Ishikawa (cell line): ENCODE results near the gene SMIM38.

Experiments
- CEBPB ChIP-seq: IDR thresholded peaks from 2 replicates; pipeline ENCODE4 v1.6.1; 2012
- CREB1 ChIP-seq: IDR thresholded peaks from 2 replicates; pipeline ENCODE4 v1.6.1; 2012; ENCODE audit warnings: low read depth
- EGR1 ChIP-seq: IDR thresholded peaks from 2 replicates; pipeline ENCODE4 v1.6.1; 2012
- EP300 ChIP-seq: IDR thresholded peaks from 2 replicates; pipeline ENCODE4 v1.6.1; 2012; ENCODE audit warnings: borderline replicate concordance
- FOXM1 ChIP-seq: IDR thresholded peaks from 2 replicates; pipeline ENCODE4 v1.6.1; 2012; ENCODE audit warnings: low read depth, borderline replicate concordance
- NFIC ChIP-seq: IDR thresholded peaks from 2 replicates; pipeline ENCODE4 v1.6.1; 2012
- RAD21 ChIP-seq: IDR thresholded peaks from 2 replicates; pipeline ENCODE4 v1.6.1; 2012; ENCODE audit warnings: low read depth
- TAF1 ChIP-seq: IDR thresholded peaks from 2 replicates; pipeline ENCODE4 v1.6.1; 2012; ENCODE audit warnings: low read depth, mild to moderate bottlenecking
- TCF12 ChIP-seq: IDR thresholded peaks from 2 replicates; pipeline ENCODE4 v1.6.1; 2012; ENCODE audit warnings: low read depth
- TEAD4 ChIP-seq: IDR thresholded peaks from 2 replicates; pipeline ENCODE4 v1.6.1; 2012
- YY1 ChIP-seq: IDR thresholded peaks from 2 replicates; pipeline ENCODE4 v1.6.1; 2012; ENCODE audit warnings: low read depth
- ZBTB7A ChIP-seq: IDR thresholded peaks from 2 replicates; pipeline ENCODE4 v1.6.1; 2012; ENCODE audit warnings: low read depth
- TF ChIP-seq, protein P1 (sequence below): IDR thresholded peaks from 2 replicates; pipeline ENCODE4 v1.6.1; 2012
- TF ChIP-seq, protein P2 (sequence below): IDR thresholded peaks from 2 replicates; pipeline ENCODE4 v1.6.1; 2012; ENCODE audit warnings: low read depth, mild to moderate bottlenecking
- TF ChIP-seq, protein P3 (sequence below): IDR thresholded peaks from 2 replicates; pipeline ENCODE4 v1.6.1; 2012

The SMIM38 gene

DNA sequence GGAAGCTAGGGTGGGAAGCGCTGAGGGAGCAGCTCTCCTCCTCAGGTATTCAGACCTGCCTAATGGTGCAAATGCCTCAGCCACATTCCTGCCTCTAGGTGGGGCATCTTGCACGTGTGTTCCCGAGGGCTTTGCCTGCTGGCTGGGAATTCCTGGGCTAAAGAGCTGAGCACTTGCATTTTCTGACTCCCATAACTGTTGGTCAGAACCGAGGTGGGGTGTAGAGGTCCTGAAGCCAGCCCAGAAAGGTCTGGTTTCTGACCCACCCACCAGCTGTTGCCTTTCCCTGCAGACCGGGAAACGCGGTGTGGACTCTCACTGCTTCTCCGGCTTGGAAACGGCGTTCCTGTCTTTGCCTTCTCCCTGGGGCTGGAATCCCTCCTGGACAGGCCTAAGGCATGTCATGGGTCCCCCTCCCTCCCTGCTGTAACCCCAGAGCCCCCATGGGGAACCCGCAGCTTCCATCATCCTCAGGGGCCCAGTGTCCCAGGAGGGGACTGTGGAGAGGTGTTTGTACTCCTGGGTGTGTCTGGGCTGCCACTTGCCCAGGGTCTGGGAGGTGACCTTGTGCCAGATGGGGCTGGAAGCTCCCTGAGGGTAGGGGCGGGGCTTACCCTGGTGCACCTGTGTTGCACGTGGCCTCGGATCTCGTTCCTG, 24.0 kb upstream of the SMIM38 start:
- TF ChIP-seq, protein P1, sequence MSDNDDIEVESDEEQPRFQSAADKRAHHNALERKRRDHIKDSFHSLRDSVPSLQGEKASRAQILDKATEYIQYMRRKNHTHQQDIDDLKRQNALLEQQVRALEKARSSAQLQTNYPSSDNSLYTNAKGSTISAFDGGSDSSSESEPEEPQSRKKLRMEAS = peak; percentile 91
- TF ChIP-seq TCF12 (peak; percentile 80), YY1 (no peak; the same call in 1 of the 2 replicates), EGR1 (no peak), TAF1 (0 out of 2 replicates have a peak, but pooled peaks have one; percentile 17), CREB1 (no peak), EP300 (0 out of 2 replicates have a peak, but pooled peaks have one; percentile 42), CEBPB (no peak), NFIC (peak; percentile 40; the same call in 1 of the 2 replicates), FOXM1 (no peak), RAD21 (peak; percentile 96), ZBTB7A (no peak), TEAD4 (peak; percentile 100)
- TF ChIP-seq, protein P2, sequence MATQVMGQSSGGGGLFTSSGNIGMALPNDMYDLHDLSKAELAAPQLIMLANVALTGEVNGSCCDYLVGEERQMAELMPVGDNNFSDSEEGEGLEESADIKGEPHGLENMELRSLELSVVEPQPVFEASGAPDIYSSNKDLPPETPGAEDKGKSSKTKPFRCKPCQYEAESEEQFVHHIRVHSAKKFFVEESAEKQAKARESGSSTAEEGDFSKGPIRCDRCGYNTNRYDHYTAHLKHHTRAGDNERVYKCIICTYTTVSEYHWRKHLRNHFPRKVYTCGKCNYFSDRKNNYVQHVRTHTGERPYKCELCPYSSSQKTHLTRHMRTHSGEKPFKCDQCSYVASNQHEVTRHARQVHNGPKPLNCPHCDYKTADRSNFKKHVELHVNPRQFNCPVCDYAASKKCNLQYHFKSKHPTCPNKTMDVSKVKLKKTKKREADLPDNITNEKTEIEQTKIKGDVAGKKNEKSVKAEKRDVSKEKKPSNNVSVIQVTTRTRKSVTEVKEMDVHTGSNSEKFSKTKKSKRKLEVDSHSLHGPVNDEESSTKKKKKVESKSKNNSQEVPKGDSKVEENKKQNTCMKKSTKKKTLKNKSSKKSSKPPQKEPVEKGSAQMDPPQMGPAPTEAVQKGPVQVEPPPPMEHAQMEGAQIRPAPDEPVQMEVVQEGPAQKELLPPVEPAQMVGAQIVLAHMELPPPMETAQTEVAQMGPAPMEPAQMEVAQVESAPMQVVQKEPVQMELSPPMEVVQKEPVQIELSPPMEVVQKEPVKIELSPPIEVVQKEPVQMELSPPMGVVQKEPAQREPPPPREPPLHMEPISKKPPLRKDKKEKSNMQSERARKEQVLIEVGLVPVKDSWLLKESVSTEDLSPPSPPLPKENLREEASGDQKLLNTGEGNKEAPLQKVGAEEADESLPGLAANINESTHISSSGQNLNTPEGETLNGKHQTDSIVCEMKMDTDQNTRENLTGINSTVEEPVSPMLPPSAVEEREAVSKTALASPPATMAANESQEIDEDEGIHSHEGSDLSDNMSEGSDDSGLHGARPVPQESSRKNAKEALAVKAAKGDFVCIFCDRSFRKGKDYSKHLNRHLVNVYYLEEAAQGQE = no peak
- TF ChIP-seq, protein P3, sequence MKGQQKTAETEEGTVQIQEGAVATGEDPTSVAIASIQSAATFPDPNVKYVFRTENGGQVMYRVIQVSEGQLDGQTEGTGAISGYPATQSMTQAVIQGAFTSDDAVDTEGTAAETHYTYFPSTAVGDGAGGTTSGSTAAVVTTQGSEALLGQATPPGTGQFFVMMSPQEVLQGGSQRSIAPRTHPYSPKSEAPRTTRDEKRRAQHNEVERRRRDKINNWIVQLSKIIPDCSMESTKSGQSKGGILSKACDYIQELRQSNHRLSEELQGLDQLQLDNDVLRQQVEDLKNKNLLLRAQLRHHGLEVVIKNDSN = no peak

DNA sequence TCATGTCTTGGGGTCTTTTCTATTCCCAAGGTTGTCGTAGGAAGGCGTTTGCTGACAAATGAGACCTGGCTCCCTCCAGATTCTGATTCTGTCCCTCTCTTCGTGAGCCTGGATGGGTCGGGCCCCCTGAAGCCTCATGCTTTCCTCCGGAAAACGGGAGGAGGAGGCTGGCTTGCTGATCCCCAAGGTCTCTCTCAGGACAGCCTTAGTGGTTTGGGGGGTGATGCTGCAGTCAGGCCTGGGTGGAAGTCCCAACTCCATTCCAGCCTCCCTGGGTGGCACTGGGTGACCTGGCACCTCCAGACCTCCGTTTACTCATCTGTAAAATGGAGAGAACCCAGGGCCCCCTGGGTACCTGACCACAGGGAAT, 23.4 kb upstream of the SMIM38 start:
- no peak for TF ChIP-seq CEBPB
- TF ChIP-seq TCF12 = no peak
- no peak for TF ChIP-seq YY1
- no peak for TF ChIP-seq CREB1
- TF ChIP-seq ZBTB7A = no peak
- no peak for TF ChIP-seq FOXM1
- no peak for TF ChIP-seq TEAD4
- no peak for TF ChIP-seq EGR1
- TF ChIP-seq RAD21 = no peak
- TF ChIP-seq, protein P3 = no peak
- TF ChIP-seq, protein P2 = no peak
- TF ChIP-seq EP300 = no peak
- TF ChIP-seq, protein P1 = no peak
- no peak for TF ChIP-seq TAF1
- TF ChIP-seq NFIC = no peak

DNA sequence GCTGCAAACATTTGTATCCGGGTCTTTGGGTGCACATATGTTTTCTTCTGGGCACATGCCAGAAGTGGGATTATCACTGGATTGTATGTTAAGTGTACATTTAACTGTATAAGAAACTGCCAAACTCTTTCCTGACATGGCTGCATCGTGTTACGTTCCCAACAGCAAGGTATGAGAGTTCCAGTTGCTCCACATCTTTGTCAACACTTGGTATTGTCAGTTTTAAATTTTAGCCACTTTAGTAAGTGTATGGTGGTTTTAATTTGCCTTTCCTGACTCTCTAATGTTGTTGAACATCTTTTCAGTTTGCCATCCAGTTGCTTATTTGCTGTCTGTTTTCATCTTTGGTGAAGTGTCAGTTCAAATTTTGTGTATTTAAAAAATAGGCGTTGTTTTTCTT, 22.5 kb upstream of the SMIM38 start:
- TF ChIP-seq CEBPB = no peak

DNA sequence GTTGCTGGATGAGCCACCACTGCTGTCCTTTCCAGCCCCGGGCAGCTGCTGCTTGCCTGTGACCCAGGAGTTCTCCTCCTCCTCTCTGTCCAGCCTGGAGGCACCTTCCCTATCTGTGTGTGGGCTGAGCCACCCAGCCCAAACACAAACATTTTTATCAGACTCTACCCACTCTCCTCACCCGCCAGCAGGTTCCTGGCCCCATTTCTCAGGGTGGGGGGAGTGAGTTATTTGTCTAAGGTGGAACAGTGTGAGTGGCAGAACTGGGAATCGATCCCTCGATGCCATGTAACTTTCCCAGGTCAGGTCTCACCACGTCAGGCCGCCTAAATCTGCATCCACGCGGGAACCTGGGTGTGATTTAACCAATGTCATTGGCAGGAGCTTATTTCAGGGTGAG, 20.8 kb upstream of the SMIM38 start:
- TF ChIP-seq ZBTB7A = no peak
- TF ChIP-seq CEBPB = no peak
- TF ChIP-seq FOXM1 = no peak

DNA sequence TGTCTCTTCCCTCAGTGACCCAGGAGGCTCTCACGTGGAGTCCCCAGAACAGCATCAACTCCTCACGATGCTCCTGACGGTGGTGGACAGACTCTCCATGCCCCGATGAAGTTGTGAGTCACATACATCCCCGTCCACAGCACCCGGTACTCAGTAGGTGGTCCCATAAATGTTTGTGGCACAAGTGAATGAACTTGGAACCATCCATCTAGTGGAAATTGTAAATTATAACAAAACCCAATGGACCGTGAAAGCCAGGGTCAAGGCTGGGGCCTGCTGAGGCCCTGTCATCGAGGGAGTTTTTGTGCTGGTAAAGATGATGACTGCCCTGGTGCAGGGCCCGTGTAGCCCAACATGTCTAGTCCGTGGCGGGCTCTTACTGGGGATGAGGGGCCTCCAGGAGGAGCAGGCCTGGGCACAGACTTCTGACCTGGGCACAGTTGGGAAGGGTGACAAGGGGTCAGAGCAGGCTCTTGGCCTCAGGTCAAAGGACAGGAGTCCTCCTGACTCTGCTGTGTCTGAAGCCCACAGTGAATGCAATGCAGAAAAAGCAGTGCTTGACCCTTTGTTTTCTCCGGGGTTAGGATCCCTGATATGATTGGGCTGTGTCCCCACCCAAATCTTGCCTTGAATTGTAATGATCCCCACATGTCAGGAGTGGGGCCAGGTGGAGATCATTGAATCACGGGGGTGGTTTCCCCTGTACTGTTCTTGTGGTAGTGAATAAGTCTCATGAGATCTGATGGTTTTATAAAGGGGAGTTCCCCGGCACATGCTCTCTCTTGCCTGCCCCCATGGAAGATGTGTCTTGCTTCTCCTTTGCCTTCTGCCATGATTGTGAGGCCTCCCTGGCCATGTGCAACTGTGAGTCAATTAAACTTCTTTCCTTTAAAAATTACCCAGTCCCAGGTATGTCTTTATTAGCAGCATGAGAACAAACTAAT, 20.0 kb upstream of the SMIM38 start:
- TF ChIP-seq EP300 = peak; percentile 91
- 0 out of 2 replicates have a peak, but pooled peaks have one; percentile 0 for TF ChIP-seq RAD21
- peak; percentile 64; the same call in 1 of the 2 replicates for TF ChIP-seq FOXM1
- TF ChIP-seq NFIC = peak; percentile 79
- peak; percentile 83; the same call in 1 of the 2 replicates for TF ChIP-seq TCF12
- no peak for TF ChIP-seq EGR1
- TF ChIP-seq CREB1 = no peak
- TF ChIP-seq, protein P2 = no peak
- TF ChIP-seq CEBPB = no peak; the same call in 1 of the 2 replicates
- 0 out of 2 replicates have a peak, but pooled peaks have one; percentile 31 for TF ChIP-seq YY1
- TF ChIP-seq TEAD4 = peak; percentile 65
- TF ChIP-seq, protein P1 = no peak; the same call in 1 of the 2 replicates
- TF ChIP-seq, protein P3 = no peak
- TF ChIP-seq ZBTB7A = no peak; the same call in 1 of the 2 replicates
- no peak for TF ChIP-seq TAF1
